Suppressor macrophage treated with lipopolysaccharide for 4 hours (primary cell): ENCODE results near the gene RASA2.
A peak's percentile ranks its signal among the peaks of the same experiment; 100 is the strongest.
"Not testable (repeated sequence)": the region's sequence is repeated elsewhere in the genome, so short reads cannot be mapped to it uniquely, and the experiment has no call there.

Experiments
- DNase-seq: peaks from one replicate; pipeline ENCODE4 v3.0.0-alpha.2; 2020

RASA2 gene

GRCh38 chr3:141457624-141458236 lies 29.1 kb upstream of the RASA2 start:
- no peak for DNase-seq

DNA sequence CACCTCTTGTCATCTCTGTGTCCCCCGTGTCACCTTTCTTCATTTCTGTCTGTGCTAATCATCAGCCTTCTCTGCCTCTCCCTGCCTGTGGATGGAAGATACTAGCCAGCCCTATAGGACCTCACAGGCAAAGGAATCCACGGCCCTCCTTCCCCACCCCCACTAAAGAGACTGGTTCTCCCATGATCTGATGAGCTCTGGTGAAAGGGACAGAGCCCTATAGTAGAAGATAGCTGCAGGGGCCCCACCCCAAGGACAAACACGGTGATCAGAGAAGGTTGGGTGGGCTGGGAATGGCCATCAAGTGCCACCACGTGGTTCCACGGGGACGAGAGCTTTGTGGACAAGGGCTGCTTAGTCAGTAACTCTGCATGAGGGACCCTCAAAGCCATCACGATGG lies 27.8 kb upstream of the RASA2 start:
- no peak for DNase-seq

- DNase-seq: peak; percentile 90
Observed at GRCh38 chr3:141460097-141460704, 26.6 kb upstream of the RASA2 start.

DNA sequence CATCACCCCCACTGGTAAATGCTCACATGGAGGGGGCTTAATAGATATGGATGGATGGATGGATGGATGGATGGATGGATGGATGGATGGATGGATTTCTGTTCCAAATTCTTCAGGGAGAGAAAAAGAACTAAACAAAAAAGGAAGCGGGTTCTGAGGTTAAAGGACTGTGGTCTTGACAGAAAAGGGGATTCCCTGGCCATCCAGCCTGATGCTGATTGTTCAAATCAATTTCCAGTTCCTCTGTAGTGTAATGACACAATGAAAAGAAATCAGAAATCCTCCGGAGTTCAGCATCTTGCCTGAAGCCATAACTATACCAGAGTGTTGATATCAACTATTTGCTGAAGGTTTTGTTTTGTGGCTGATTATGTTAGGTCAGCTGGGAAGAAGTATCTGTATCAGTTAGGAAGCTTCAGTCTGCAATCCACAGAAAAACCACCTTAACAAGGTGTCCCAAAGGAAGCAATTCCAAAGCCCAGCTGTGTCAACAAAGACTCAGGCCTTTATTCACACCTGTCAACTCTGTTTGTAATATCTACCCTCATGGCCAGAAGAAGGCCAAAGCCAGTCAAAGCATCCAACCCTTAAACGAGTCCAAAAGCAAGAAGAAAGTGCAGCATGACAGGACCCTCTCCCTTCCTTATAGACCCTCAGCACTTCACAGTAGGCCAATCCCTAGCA lies 24.5 kb upstream of the RASA2 start:
- DNase-seq: peak; percentile 53

- no peak for DNase-seq
Observed at GRCh38 chr3:141465221-141465620, 21.6 kb upstream of the RASA2 start.

DNA sequence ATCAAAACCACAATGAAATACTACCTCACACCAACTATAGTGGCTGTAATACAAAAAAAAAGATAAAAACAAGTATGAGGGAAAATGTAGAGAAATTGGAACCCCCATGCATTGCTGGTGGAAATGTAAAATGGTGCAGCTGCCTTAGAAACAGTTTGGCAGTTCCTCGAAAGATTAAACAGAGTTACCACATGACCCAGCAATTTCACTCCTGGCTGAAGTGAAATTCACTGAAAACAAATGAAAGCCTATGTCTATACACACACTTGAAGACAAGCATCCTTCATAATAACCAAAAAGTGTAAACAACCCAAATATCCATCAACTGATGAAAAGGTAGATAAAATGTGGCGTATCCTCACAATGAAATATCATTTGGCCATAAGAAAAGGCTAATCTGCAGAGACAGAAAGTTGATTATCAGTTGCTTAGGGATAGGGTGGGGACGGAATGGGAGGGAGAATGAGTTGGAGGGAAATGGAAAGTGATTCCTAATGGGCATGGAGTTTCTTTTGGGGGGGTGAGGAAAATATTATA lies 20.1 kb upstream of the RASA2 start:
- DNase-seq: no peak

DNA sequence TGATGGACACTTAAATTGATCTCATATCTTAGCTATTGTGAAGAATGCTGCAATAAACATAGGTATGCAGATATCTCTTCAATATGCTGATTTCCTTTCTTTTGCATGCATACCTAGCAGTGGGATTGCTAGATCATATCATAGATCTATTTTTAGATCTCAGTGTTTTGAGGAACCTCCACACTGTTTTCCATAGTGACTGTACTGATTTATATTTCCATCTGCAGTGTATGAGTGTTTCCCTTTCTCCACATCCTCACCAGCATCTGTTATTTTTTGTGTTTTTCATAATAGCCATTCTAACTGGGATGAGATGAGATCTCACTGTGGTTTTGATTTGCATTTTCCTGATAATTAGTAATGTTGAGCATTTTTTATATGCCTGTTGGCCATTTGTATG lies 17.1 kb upstream of the RASA2 start:
- DNase-seq: no peak

DNA sequence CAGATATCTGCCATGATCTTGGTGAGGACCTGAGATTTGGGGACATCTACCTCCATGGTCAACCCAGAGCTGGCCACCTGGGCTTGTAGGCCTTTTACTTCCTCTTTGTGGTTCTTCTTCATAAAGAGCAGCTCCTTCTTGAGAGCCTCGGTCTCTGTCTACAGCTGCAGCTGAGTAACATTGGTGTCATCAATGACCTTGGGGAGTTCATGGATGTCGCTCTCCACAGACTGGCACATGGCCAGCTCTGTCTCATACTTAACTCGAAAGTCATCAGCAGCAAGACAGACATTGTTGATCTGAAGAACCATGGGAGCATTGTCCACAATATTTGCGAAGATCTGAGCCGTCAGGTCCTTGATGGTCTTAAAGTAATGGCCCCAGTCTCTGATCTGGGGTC lies 15.7 kb upstream of the RASA2 start:
- DNase-seq: no peak

DNA sequence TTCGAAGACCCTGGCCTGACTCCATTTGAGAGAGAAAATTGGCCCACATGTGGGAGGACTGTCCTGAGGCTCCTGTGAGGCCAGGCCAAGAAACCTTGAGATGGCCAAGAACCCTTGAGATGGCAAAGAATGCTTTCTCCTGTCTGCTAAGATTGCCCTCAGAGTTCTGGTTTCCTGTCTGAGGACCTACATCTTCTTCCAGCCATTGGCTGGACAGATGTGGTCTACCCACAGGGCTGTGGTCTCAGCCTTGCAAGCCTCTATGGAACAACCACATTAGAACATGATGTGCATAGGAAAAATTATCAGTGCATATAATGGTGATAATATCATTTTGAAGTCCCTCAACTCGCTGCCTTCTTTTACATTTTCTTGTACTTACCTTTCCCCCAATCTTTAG lies 10.8 kb upstream of the RASA2 start:
- no peak for DNase-seq

DNA sequence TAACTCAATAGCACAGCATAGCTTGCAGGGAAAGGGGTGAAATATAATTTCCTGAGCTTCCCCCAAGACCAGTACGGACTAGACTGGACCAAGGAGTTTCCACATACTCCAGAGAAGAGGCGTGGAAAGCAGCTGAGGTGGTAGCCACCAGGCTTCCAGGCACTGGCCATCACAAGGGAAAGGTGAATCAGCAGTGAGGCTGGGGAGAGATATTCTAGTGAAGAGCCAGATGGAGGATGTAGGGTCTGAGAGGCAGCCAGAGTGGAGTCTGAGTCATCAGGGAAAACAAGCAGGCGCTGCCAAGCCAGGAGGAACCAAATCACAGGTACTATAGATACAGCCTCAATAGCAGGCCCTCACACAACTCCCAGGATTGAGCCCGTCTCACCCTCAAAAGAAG lies 9.6 kb upstream of the RASA2 start:
- DNase-seq: no peak

- no peak for DNase-seq
Observed at GRCh38 chr3:141478139-141478538, 8.7 kb upstream of the RASA2 start.

DNA sequence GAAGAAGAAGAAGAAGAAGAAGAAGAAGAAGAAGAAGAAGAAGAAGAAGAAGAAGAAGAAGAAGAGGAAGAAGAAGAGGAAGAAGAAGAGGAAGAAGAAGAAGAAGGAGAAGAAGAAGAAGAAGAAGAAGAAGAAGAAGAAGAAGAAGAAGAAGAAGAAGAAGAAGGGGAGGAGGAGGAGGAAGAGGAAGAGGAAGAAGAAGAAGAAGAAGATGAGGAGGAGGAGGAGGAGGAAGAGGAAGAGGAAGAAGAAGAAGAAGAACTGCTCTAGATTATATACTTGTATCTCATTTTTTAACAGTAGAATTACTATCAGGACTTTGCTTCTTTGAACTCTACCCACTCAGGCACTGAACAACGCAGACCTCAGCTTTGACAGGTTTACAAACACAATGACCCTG lies 8.0 kb upstream of the RASA2 start:
- not testable (repeated sequence) for DNase-seq

- peak; percentile 52 for DNase-seq
Observed at GRCh38 chr3:141482245-141482922, 4.4 kb upstream of the RASA2 start.

DNA sequence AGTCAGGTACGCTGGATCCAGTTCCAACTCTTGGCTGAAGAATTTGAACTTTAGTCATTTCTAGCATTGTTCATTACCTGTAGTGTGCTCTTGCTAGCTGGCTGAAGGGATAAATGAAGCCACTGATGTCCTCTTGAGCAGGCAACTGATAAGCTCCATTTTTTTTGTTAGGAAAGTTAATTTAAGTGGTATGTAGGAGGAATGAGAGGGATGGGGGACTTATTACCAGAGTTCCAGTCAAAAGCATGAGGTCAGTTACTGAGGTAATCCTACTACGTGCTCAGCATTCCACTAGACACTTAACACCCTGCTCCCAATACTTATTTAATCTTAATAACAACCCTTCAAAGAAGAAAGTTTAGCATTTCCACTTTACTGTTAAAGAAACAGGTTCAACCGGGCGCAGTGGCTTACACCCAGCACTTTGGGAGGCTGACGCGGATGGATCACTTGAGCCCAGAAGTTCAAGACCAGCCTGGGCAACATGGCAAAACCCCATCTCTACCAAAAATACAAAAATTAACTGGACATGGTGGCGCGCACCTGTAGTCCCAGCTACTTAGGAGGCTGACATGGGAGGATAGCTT lies 2.0 kb upstream of the RASA2 start:
- no peak for DNase-seq

DNA sequence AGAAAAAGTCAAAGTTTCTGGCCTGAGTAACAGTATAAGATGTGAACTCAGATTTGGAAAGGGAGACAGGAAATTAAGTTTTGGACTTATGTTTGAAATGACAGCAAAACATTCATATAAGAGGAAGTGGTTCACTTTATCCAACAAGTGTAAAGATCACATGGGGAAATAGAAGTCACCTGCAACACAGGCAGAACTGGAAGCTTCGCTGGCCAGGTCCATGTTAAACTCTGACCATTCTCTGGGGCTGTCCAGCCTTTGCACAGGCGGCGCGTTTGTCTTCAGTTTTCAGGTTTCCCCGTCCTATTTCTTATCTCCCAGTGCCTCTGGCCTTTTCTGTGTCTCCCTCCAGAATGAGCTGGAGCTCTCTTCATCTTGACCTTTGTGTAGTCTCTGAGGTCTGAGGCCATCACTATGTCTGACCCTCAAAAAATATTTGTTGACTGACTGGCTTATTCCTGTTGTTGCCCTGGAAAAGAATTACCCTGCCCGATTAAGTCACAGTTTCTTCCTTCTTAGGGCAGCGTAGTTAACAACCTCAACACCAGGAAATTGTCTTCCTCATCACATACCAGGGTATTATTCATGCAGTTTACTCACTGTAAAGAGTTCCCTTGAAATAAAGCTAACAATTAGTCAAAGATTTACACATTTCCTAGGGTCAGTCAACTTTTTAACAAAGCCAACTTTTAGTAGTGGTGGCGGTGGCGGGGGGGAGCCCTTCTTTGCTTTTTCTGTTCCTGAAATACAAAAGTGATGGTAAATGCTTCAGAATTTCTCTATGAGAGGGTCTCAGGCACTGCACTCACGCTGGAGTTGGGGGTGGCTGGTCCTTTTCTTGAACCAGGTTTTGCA lies 959 bp upstream of the RASA2 start:
- peak; percentile 82 for DNase-seq

GRCh38 chr3:141486496-141486745 lies 406 bp upstream of the RASA2 start:
- no peak for DNase-seq

- DNase-seq: peak; percentile 51
Observed at GRCh38 chr3:141487521-141488252, 860 bp downstream of the RASA2 start.

DNA sequence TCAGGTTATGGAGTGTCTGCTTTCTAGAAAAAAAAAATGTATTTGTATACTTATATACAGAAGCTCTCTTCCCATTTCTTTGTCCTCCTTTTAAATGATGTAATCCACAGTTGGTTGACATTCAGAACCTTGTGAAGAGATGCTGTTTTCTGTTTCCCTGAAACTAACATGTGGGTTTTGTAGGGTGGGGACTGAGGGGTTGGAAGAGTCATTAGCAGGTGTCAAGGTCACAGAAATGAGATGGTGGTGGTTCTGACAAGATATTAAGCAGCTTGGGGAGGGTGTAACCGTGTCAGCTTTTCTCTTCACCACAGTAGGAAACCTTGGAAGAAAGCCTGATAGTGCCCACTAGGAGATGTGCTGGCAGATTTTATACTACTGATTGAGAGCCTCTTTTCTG lies 2.4 kb downstream of the RASA2 start:
- DNase-seq: peak; percentile 21

- no peak for DNase-seq
Observed at GRCh38 chr3:141491081-141491480, 4.3 kb downstream of the RASA2 start.

DNA sequence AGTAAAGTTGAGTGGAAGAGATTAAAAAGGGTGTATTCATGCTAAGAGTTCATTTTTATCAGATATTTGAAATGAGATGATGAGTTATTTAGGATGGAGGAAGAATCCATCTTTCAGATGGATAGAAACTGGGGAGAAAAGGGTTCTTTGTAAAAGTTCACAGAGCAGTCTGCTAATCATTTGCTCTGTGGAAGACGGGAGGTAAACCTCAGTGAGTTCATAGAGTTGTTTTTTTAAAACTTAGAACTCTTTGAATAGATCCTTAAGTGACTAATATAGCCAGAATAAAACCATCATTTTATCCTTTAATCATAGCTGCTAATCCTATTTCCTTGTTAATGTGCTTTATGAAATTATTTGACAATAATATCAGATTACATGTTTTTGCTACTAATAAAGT lies 5.1 kb downstream of the RASA2 start:
- DNase-seq: no peak

GRCh38 chr3:141493184-141493583 lies 6.4 kb downstream of the RASA2 start:
- no peak for DNase-seq

DNA sequence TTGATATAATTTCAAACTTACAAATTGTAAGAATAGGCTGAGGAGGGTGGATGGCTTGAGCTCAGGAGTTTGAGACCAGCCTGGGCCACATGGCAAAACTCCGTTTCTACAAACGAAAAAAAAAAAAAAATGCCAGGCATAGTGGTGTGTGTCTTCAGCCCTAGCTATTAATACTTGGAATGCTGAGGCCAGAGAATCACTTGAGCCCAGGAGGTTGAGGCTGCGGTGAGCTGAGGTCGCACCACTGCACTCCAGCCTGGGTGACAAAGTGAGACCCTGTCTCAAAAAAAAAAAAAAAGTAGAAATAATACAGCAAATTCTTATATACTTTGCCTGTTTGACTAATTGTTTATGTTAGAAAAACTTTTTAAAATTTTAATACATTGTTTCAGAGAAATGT lies 10.8 kb downstream of the RASA2 start:
- not testable (repeated sequence) for DNase-seq
